HG03439 (cell line): Measurements from ENCODE around the gene TAS2R10.

Source experiments
- ATAC-seq: cut with Tn5 transposase; IDR thresholded peaks from one replicate; pipeline ENCODE4 v1.9.1; 2021; ENCODE audit warnings: mild to moderate bottlenecking, moderate library complexity; ENCODE audit not compliant: unreplicated experiment

The TAS2R10 gene

DNA sequence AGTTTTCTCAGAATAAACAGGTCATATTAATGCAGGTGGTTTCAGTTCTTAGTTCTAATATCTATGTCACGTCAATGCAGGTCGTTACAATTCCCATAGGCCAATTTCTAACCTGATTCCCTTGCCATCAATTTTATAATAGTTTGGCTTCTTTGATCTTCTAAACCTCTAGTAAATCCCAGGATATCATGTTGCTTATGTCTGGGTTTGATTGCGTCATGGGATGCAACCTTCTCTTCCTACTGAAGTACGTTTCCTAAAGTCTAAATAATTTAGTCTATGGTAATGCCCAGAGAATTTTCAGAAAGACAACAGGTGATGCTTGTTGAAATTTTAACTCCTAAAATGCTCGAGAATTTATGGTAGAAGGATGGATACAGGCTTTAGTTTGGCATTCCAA, 42.9 kb downstream of the TAS2R10 start:
- ATAC-seq, result no peak

DNA sequence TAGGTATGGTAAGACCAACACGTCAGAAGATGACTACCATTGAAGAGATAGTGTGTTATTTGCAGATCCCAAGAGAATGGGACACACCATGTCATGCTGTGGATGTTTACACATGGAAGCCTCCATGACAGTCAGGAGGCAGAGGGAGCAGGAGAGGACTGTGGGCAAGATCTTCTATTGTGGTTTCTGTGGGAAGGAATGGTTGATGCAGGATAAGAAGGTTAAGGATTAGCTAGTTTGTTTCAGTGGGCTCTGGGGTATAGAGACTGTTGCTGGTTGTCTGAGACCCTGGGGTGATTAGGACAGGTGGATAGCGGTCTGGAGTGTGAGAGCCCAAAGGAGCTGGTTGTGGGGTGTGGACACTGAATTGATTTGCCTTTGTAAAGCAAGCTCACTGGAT, 47.1 kb downstream of the TAS2R10 start:
- no peak for ATAC-seq
